ENCODE data around the gene TRIM33. TPM values are rescaled to one million over a fixed set of nuclear protein-coding genes. Genes with fewer than 3 reads are reported as not detected.

Gene TRIM33
- total RNA-seq, 1 donor from 2014 or later = 31.8 TPM

- H3K4me2 ChIP-seq (ENCODE audit: low read length) = no peak overlapping the region
- H3K27ac ChIP-seq (ENCODE audit: low read depth, low read length) = no peak overlapping the region
- no peak for DNase-seq (ENCODE audit: low read depth)
- no peaks in the 10 kb centered on the region for H4K20me1 ChIP-seq (ENCODE audit: insufficient read depth, low read length)
- TF ChIP-seq CTCF (IDR thresholded peaks at IDR 0.05; ENCODE audit: insufficient read depth, low read depth, low read length) (no peak), EZH2 (IDR thresholded peaks at IDR 0.05; ENCODE audit: insufficient read depth, low read length) (no peak)
- H3K4me3 ChIP-seq (ENCODE audit: insufficient read depth, low read depth, low read length) = no peak overlapping the region
- Mint-ChIP-seq H3K27ac (ENCODE audit: unreplicated experiment) (no peak overlapping the region), H3K4me1 (ENCODE audit: low read depth, unreplicated experiment) (peaks cover 27% of the 10 kb centered on the region), H3K27me3 (ENCODE audit: low read depth, unreplicated experiment) (no peaks in the 10 kb centered on the region), H3K36me3 (ENCODE audit: low read depth, unreplicated experiment) (peaks cover 32% of the 10 kb centered on the region), H3K9me3 (ENCODE audit: unreplicated experiment) (no peaks in the 10 kb centered on the region), H3K4me3 (ENCODE audit: unreplicated experiment) (no peak overlapping the region)
- H3K27me3 ChIP-seq (ENCODE audit: insufficient read depth, low read length) = no peaks in the 10 kb centered on the region
- H2AFZ ChIP-seq (ENCODE audit: low read depth, low read length) = no peak overlapping the region
- H3K9me3 ChIP-seq (ENCODE audit: insufficient read depth, low read depth, low read length) = no peaks in the 10 kb centered on the region
- FAIRE-seq = no peak
- H3K79me2 ChIP-seq (ENCODE audit: insufficient read depth, low read length) = peaks cover 20% of the 10 kb centered on the region
- H3K9ac ChIP-seq (ENCODE audit: low read length) = no peak overlapping the region
- H3K4me1 ChIP-seq (ENCODE audit: insufficient read depth, low read length) = peaks cover 8% of the 10 kb centered on the region
- peaks cover 10% of the 10 kb centered on the region for H3K36me3 ChIP-seq (ENCODE audit: insufficient read depth, low read length)
Measured at GRCh38 chr1:114454539-114454938, 56.5 kb downstream of the TRIM33 start.

- Mint-ChIP-seq H3K4me1 (ENCODE audit: low read depth, unreplicated experiment) (peaks cover 21% of the 10 kb centered on the region), H3K4me3 (ENCODE audit: unreplicated experiment) (no peak overlapping the region), H3K27me3 (ENCODE audit: low read depth, unreplicated experiment) (no peaks in the 10 kb centered on the region), H3K27ac (ENCODE audit: unreplicated experiment) (no peak overlapping the region), H3K36me3 (ENCODE audit: low read depth, unreplicated experiment) (peaks cover 25% of the 10 kb centered on the region), H3K9me3 (ENCODE audit: unreplicated experiment) (no peaks in the 10 kb centered on the region)
- Histone ChIP-seq H3K4me1 (ENCODE audit: insufficient read depth, low read length) (peaks cover 8% of the 10 kb centered on the region), H3K79me2 (ENCODE audit: insufficient read depth, low read length) (peaks cover 19% of the 10 kb centered on the region), H2AFZ (ENCODE audit: low read depth, low read length) (no peak overlapping the region), H3K36me3 (ENCODE audit: insufficient read depth, low read length) (peaks cover 11% of the 10 kb centered on the region), H3K4me3 (ENCODE audit: insufficient read depth, low read depth, low read length) (no peak overlapping the region), H3K9ac (ENCODE audit: low read length) (no peak overlapping the region), H3K4me2 (ENCODE audit: low read length) (no peak overlapping the region), H3K9me3 (ENCODE audit: insufficient read depth, low read depth, low read length) (no peaks in the 10 kb centered on the region), H3K27ac (ENCODE audit: low read depth, low read length) (no peak overlapping the region), H4K20me1 (ENCODE audit: insufficient read depth, low read length) (peaks cover 4% of the 10 kb centered on the region), H3K27me3 (ENCODE audit: insufficient read depth, low read length) (no peaks in the 10 kb centered on the region)
- TF ChIP-seq EZH2 (IDR thresholded peaks at IDR 0.05; ENCODE audit: insufficient read depth, low read length) (no peak), CTCF (IDR thresholded peaks at IDR 0.05; ENCODE audit: insufficient read depth, low read depth, low read length) (no peak)
- no peak for FAIRE-seq
- no peak for DNase-seq (ENCODE audit: low read depth)
Measured at GRCh38 chr1:114453361-114453784, 57.6 kb downstream of the TRIM33 start.

- Mint-ChIP-seq H3K4me3 (ENCODE audit: unreplicated experiment) (no peak overlapping the region), H3K9me3 (ENCODE audit: unreplicated experiment) (no peaks in the 10 kb centered on the region), H3K36me3 (ENCODE audit: low read depth, unreplicated experiment) (peaks cover 8% of the 10 kb centered on the region)
Measured at GRCh38 chr1:114448370-114449036, 62.5 kb downstream of the TRIM33 start.

More at GRCh38 chr1:114448370-114449036, 62.5 kb downstream of the TRIM33 start:
- Histone ChIP-seq H3K9me3 (ENCODE audit: insufficient read depth, low read depth, low read length) (no peaks in the 10 kb centered on the region), H3K4me2 (ENCODE audit: low read length) (no peak overlapping the region), H3K27ac (ENCODE audit: low read depth, low read length) (no peak overlapping the region), H3K79me2 (ENCODE audit: insufficient read depth, low read length) (peaks cover 13% of the 10 kb centered on the region), H3K4me1 (ENCODE audit: insufficient read depth, low read length) (no peaks in the 10 kb centered on the region), H3K36me3 (ENCODE audit: insufficient read depth, low read length) (peaks cover 9% of the 10 kb centered on the region), H3K27me3 (ENCODE audit: insufficient read depth, low read length) (no peaks in the 10 kb centered on the region), H3K4me3 (ENCODE audit: insufficient read depth, low read depth, low read length) (no peak overlapping the region), H3K9ac (ENCODE audit: low read length) (no peak overlapping the region), H2AFZ (ENCODE audit: low read depth, low read length) (no peak overlapping the region), H4K20me1 (ENCODE audit: insufficient read depth, low read length) (peaks cover 10% of the 10 kb centered on the region)
- no peak for FAIRE-seq
- H3K4me1 Mint-ChIP-seq (ENCODE audit: low read depth, unreplicated experiment) = no peaks in the 10 kb centered on the region
- no peaks in the 10 kb centered on the region for H3K27me3 Mint-ChIP-seq (ENCODE audit: low read depth, unreplicated experiment)
- TF ChIP-seq EZH2 (IDR thresholded peaks at IDR 0.05; ENCODE audit: insufficient read depth, low read length) (no peak), CTCF (IDR thresholded peaks at IDR 0.05; ENCODE audit: insufficient read depth, low read depth, low read length) (no peak)
- no peak for DNase-seq (ENCODE audit: low read depth)
- H3K27ac Mint-ChIP-seq (ENCODE audit: unreplicated experiment) = no peak overlapping the region
